ENCODE data around the gene ACTR1B.
"Not testable (repeated sequence)": the region's sequence is repeated elsewhere in the genome, so short reads cannot be mapped to it uniquely, and the experiment has no call there.

The ACTR1B gene

GRCh38 chr2:97693476-97693875 lies 29.6 kb upstream of the ACTR1B start:
- Histone ChIP-seq H3K4me1 (ENCODE audit: insufficient read depth, poor library complexity, severe bottlenecking) (no peaks in the 10 kb centered on the region), H3K27me3 (ENCODE audit: insufficient read depth, poor library complexity, severe bottlenecking) (no peaks in the 10 kb centered on the region), H3K4me3 (ENCODE audit: severe bottlenecking) (no peak overlapping the region), H3K36me3 (ENCODE audit: low read depth) (no peaks in the 10 kb centered on the region), H3K9me3 (ENCODE audit: severe bottlenecking) (peaks cover 6% of the 10 kb centered on the region), H3K27ac (ENCODE audit: poor library complexity, severe bottlenecking) (no peak overlapping the region)
- TF ChIP-seq, protein P1, sequence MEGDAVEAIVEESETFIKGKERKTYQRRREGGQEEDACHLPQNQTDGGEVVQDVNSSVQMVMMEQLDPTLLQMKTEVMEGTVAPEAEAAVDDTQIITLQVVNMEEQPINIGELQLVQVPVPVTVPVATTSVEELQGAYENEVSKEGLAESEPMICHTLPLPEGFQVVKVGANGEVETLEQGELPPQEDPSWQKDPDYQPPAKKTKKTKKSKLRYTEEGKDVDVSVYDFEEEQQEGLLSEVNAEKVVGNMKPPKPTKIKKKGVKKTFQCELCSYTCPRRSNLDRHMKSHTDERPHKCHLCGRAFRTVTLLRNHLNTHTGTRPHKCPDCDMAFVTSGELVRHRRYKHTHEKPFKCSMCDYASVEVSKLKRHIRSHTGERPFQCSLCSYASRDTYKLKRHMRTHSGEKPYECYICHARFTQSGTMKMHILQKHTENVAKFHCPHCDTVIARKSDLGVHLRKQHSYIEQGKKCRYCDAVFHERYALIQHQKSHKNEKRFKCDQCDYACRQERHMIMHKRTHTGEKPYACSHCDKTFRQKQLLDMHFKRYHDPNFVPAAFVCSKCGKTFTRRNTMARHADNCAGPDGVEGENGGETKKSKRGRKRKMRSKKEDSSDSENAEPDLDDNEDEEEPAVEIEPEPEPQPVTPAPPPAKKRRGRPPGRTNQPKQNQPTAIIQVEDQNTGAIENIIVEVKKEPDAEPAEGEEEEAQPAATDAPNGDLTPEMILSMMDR (IDR thresholded peaks at IDR 0.05; ENCODE audit: poor library complexity, severe bottlenecking) = no peak
- DNase-seq (ENCODE audit: low spot score) = no peak
- no peak for ATAC-seq (ENCODE audit: low read depth)

DNA sequence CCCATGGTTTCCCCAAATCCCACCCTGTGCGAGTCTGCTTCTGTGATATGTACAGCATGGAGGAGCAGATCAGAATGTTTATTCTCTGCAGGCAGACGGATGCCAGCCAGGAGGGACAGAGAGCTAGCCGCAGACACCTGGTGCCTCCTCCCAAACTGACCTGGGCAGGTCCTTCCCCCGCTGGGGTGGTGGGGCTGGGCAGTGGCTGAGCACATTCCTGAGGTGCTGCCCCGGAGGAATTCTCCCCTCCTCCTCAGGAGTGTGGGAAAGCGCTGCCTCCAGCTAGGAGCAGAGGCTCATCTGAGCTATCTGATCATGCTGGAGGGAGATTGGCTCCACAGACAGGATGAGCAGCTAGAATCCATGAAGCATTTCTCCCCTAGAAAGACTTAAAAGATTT lies 27.3 kb upstream of the ACTR1B start:
- H3K27ac ChIP-seq (ENCODE audit: poor library complexity, severe bottlenecking) = no peak overlapping the region

DNA sequence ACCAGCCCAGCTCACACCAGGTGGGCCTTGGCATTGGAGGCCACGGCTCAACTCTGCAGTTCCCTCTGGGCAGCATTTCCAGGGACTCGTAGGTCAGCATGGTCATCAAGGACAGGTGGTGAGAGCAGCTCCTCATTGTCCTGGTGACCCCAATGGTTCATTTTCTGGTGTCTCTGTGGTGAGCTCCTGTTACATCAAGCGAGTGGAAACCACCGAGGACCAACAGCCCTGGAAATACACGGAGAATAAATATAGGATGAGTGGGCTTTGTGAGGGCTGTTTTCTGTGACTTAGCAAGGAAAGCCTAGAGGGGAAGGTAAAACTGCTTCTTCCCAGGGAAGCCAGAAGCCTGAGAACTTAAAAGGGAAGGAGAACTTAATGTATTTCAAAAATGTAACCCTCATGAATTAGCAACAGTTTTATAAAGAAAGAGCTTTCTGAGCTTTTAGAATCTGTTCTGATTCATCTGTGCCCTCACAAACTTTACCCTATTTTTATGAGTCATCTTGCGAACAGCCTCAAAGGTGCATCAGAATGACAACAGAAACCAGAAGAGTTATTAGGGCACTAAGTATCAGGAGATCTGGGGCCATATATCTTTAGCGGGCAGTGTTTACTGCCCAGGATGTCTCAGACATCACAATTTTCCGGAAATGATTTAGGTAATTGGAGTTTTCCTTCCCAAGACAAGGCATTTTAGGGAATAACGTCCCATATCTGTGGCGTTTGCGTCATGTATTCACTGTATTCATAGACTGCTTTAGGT lies 24.4 kb upstream of the ACTR1B start:
- Histone ChIP-seq H3K36me3 (ENCODE audit: low read depth) (no peaks in the 10 kb centered on the region), H3K4me3 (ENCODE audit: severe bottlenecking) (no peak overlapping the region), H3K27me3 (ENCODE audit: insufficient read depth, poor library complexity, severe bottlenecking) (no peaks in the 10 kb centered on the region), H3K9me3 (ENCODE audit: severe bottlenecking) (peaks cover 6% of the 10 kb centered on the region), H3K4me1 (ENCODE audit: insufficient read depth, poor library complexity, severe bottlenecking) (no peaks in the 10 kb centered on the region), H3K27ac (ENCODE audit: poor library complexity, severe bottlenecking) (no peak overlapping the region)
- TF ChIP-seq, protein P1 (IDR thresholded peaks at IDR 0.05; ENCODE audit: poor library complexity, severe bottlenecking) = no peak
- DNase-seq (ENCODE audit: low spot score) (no peak), ATAC-seq (ENCODE audit: low read depth) (peak; percentile 61)

More for the DNA sequence above, 27.3 kb upstream of the ACTR1B start:
- H3K4me1 ChIP-seq (ENCODE audit: insufficient read depth, poor library complexity, severe bottlenecking) = no peaks in the 10 kb centered on the region
- H3K9me3 ChIP-seq (ENCODE audit: severe bottlenecking) = peaks cover 6% of the 10 kb centered on the region
- H3K36me3 ChIP-seq (ENCODE audit: low read depth) = no peaks in the 10 kb centered on the region
- DNase-seq (ENCODE audit: low spot score) = no peak
- 0 out of 3 replicates have a peak, but pooled peaks have one; percentile 25 for ATAC-seq (ENCODE audit: low read depth)
- no peaks in the 10 kb centered on the region for H3K27me3 ChIP-seq (ENCODE audit: insufficient read depth, poor library complexity, severe bottlenecking)
- H3K4me3 ChIP-seq (ENCODE audit: severe bottlenecking) = no peak overlapping the region
- TF ChIP-seq, protein P1 (IDR thresholded peaks at IDR 0.05; ENCODE audit: poor library complexity, severe bottlenecking) = no peak

GRCh38 chr2:97687235-97687634 lies 23.4 kb upstream of the ACTR1B start:
- H3K9me3 ChIP-seq (ENCODE audit: severe bottlenecking); H3K27me3 ChIP-seq (ENCODE audit: insufficient read depth, poor library complexity, severe bottlenecking); H3K4me3 ChIP-seq (ENCODE audit: severe bottlenecking); H3K27ac ChIP-seq (ENCODE audit: poor library complexity, severe bottlenecking); DNase-seq (ENCODE audit: low spot score); H3K4me1 ChIP-seq (ENCODE audit: insufficient read depth, poor library complexity, severe bottlenecking); ATAC-seq (ENCODE audit: low read depth); H3K36me3 ChIP-seq (ENCODE audit: low read depth): not testable (repeated sequence)

DNA sequence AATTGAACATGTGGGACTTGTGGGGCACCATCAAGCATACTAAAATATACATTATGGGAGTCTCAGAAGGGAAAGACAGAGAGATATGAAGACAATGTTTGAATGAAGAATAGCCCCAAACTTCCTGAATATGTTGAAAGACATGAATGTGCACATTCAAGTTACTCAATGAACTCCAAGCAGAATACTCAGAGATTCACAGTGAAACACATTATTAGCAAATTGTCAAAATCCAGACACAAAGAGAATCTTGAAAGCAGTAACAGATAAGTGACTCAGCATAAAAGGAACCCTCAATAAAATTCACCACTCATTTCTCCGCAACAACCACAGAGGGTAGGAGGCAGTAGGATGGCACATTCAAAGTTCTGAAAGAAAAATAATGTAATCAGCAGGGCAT lies 14.5 kb upstream of the ACTR1B start:
- no peak overlapping the region for H3K4me3 ChIP-seq (ENCODE audit: severe bottlenecking)
- H3K27me3 ChIP-seq (ENCODE audit: insufficient read depth, poor library complexity, severe bottlenecking) = no peaks in the 10 kb centered on the region
- H3K4me1 ChIP-seq (ENCODE audit: insufficient read depth, poor library complexity, severe bottlenecking) = no peaks in the 10 kb centered on the region
- H3K9me3 ChIP-seq (ENCODE audit: severe bottlenecking) = no peaks in the 10 kb centered on the region
- no peaks in the 10 kb centered on the region for H3K36me3 ChIP-seq (ENCODE audit: low read depth)
- TF ChIP-seq, protein P1 (IDR thresholded peaks at IDR 0.05; ENCODE audit: poor library complexity, severe bottlenecking) = no peak
- DNase-seq (ENCODE audit: low spot score) (no peak), ATAC-seq (ENCODE audit: low read depth) (no peak)
- H3K27ac ChIP-seq (ENCODE audit: poor library complexity, severe bottlenecking) = no peak overlapping the region

All from RWPE2 (cell line).